ENCODE measurements around the gene SLC6A19. TPM values are rescaled to one million over a fixed set of nuclear protein-coding genes. Genes with fewer than 3 reads are reported as not detected.

The SLC6A19 gene
- polyA plus RNA-seq, 1 of the 3 experiments (the other 2 are of a cell fraction), result not detected

DNA sequence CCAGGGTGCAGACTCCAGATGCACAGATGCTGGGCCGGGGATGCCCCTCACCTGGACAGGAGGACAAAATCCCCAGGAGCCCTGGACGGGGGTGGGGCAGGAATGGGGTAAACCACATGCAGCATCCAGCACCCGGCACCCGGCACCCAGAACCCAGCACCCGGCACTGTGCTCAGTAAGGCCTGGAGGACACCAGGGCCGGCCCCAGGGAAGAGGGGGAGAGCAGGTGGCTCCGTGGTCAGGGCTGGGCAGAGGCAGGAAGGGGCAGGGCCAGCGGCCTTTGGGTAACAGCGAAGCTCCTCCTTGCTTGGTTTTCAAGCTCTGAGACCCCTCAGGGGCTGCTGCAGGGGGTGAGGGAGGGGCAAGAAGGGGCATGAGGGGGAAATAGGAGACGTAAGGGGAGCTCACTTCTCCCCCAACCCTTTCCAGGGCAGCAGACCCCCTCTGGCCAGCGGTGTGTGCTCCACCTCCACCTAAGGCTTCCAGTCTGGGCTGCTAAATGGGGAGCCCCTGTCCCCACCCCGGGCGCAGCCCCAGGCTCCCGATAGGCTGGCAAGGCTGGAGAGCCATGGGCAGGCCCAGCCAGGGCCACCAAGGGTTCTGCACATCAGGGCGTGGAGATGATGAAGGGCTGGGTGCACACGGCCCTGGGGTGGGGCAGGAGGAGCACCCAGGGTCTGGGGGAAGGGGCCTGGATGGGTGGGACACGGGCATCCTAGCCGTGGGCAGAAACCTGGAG is 17.8 kb upstream of the SLC6A19 start:
- no peaks in the 10 kb centered on the region for H3K9me3 ChIP-seq
- no peaks in the 10 kb centered on the region for H3K27me3 ChIP-seq (ENCODE audit: insufficient read depth)
- H3K9ac ChIP-seq, result no peak overlapping the region
- ChIA-PET POLR2A (no interaction called here), CTCF (interaction anchor here (1.0 to 6.5 kb wide), 6 partner anchors 10 to 462 kb away, joined by 3 to 76 read pairs (median 3); no protein-coding TSS in a partner anchor)
- H3K27ac ChIP-seq (ENCODE audit: low read depth in 2 of 2, low read length in 1 of 2), result no peak overlapping the region
- 45% methylated on average over 8 of the region's 18 CpGs for WGBS (ENCODE audit: low lambda C conversion rate)
- H3K4me1 ChIP-seq (ENCODE audit: control insufficient read depth in 1 of 2, insufficient read depth in 2 of 2, low read depth in 1 of 2, low read length in 1 of 2), result peaks cover 0 to 20% of the 10 kb centered on the region in 2 experiments; a peak in 1 of 4 replicates
- no peaks in the 10 kb centered on the region for H3K79me2 ChIP-seq (ENCODE audit: insufficient read depth)
- no peaks in the 10 kb centered on the region for H3K36me3 ChIP-seq (replicated peaks in 1 of 2; ENCODE audit: control insufficient read depth in 1 of 2, insufficient read depth in 2 of 2, low read length in 1 of 2)
- no peaks in the 10 kb centered on the region for H4K20me1 ChIP-seq (ENCODE audit: insufficient read depth)
- no peak overlapping the region for H3K4me3 ChIP-seq (ENCODE audit: low read depth in 2 of 2, low read length in 1 of 2)
- no peak overlapping the region for H2AFZ ChIP-seq (ENCODE audit: low read depth)
- H3K4me2 ChIP-seq, result no peak overlapping the region
- no peak for DNase-seq
- H3K9me2 ChIP-seq, result no peaks in the 10 kb centered on the region
- TF ChIP-seq TEAD4 (IDR thresholded peaks at IDR 0.05; ENCODE audit: borderline replicate concordance, insufficient read depth), result no peak
- no peak for TF ChIP-seq MXI1 (IDR thresholded peaks at IDR 0.05; ENCODE audit: low read depth, low read length)
- H3F3A ChIP-seq (replicated peaks; ENCODE audit: insufficient read depth), result peaks cover 6% of the 10 kb centered on the region

DNA sequence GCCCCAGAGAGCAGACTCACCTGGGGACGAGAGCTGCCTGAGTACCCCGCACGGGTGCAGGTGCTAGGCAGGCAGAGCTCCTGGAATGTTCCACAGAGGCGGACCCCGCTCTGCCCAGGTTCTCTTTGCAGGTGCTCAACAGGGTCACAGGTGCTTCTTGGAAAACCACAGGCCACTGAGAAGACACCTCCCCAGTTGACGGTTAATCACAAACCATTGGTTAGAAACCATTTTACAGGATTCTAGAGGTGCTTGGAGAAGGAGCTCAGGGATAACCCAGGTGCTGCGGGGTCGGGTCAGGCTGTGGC is 17.3 kb upstream of the SLC6A19 start:
- Histone ChIP-seq H3K4me1 (ENCODE audit: control insufficient read depth in 1 of 2, insufficient read depth in 2 of 2, low read depth in 1 of 2, low read length in 1 of 2) (peaks cover 0 to 20% of the 10 kb centered on the region in 2 experiments; a peak in 1 of 4 replicates), H4K20me1 (ENCODE audit: insufficient read depth) (no peaks in the 10 kb centered on the region), H3K79me2 (ENCODE audit: insufficient read depth) (no peaks in the 10 kb centered on the region), H3K4me3 (ENCODE audit: low read depth in 2 of 2, low read length in 1 of 2) (no peak overlapping the region), H2AFZ (ENCODE audit: low read depth) (no peak overlapping the region), H3K9ac (no peak overlapping the region), H3K9me3 (no peaks in the 10 kb centered on the region), H3K27ac (ENCODE audit: low read depth in 2 of 2, low read length in 1 of 2) (no peak overlapping the region), H3K9me2 (no peaks in the 10 kb centered on the region), H3K27me3 (ENCODE audit: insufficient read depth) (0 out of 2 replicates have a peak, but pooled peaks cover 3% of the 10 kb centered on the region), H3K36me3 (replicated peaks in 1 of 2; ENCODE audit: control insufficient read depth in 1 of 2, insufficient read depth in 2 of 2, low read length in 1 of 2) (no peaks in the 10 kb centered on the region), H3K4me2 (no peak overlapping the region), H3F3A (replicated peaks; ENCODE audit: insufficient read depth) (peaks cover 6% of the 10 kb centered on the region)
- WGBS (ENCODE audit: low lambda C conversion rate), result 90% methylated on average over 3 of the region's 8 CpGs
- POLR2A ChIA-PET, result no interaction called here
- no peak for DNase-seq
- CTCF ChIA-PET, result interaction anchor here (1.1 to 6.5 kb wide), 5 partner anchors 10 to 459 kb away, joined by 3 to 76 read pairs (median 3); no protein-coding TSS in a partner anchor
- no peak for TF ChIP-seq SMC3 (IDR thresholded peaks at IDR 0.05; ENCODE audit: low read depth, low read length)
- TF ChIP-seq RXRA (IDR thresholded peaks at IDR 0.05; ENCODE audit: borderline replicate concordance, low read depth), result no peak
- TF ChIP-seq, protein P1, sequence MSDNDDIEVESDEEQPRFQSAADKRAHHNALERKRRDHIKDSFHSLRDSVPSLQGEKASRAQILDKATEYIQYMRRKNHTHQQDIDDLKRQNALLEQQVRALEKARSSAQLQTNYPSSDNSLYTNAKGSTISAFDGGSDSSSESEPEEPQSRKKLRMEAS (IDR thresholded peaks at IDR 0.05; ENCODE audit: low read depth), result no peak
- TF ChIP-seq, protein P2, sequence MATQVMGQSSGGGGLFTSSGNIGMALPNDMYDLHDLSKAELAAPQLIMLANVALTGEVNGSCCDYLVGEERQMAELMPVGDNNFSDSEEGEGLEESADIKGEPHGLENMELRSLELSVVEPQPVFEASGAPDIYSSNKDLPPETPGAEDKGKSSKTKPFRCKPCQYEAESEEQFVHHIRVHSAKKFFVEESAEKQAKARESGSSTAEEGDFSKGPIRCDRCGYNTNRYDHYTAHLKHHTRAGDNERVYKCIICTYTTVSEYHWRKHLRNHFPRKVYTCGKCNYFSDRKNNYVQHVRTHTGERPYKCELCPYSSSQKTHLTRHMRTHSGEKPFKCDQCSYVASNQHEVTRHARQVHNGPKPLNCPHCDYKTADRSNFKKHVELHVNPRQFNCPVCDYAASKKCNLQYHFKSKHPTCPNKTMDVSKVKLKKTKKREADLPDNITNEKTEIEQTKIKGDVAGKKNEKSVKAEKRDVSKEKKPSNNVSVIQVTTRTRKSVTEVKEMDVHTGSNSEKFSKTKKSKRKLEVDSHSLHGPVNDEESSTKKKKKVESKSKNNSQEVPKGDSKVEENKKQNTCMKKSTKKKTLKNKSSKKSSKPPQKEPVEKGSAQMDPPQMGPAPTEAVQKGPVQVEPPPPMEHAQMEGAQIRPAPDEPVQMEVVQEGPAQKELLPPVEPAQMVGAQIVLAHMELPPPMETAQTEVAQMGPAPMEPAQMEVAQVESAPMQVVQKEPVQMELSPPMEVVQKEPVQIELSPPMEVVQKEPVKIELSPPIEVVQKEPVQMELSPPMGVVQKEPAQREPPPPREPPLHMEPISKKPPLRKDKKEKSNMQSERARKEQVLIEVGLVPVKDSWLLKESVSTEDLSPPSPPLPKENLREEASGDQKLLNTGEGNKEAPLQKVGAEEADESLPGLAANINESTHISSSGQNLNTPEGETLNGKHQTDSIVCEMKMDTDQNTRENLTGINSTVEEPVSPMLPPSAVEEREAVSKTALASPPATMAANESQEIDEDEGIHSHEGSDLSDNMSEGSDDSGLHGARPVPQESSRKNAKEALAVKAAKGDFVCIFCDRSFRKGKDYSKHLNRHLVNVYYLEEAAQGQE (IDR thresholded peaks at IDR 0.05; ENCODE audit: low read depth, low read length), result no peak
- TF ChIP-seq POLR2AphosphoS5 (IDR thresholded peaks at IDR 0.05; ENCODE audit: low read depth, low read length), result no peak
- TF ChIP-seq ELF1 (IDR thresholded peaks at IDR 0.05), result no peak
- TF ChIP-seq EZH2phosphoT487 (IDR thresholded peaks at IDR 0.05; ENCODE audit: borderline replicate concordance, low read depth), result no peak
- TF ChIP-seq, protein P3, sequence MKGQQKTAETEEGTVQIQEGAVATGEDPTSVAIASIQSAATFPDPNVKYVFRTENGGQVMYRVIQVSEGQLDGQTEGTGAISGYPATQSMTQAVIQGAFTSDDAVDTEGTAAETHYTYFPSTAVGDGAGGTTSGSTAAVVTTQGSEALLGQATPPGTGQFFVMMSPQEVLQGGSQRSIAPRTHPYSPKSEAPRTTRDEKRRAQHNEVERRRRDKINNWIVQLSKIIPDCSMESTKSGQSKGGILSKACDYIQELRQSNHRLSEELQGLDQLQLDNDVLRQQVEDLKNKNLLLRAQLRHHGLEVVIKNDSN (IDR thresholded peaks at IDR 0.05; ENCODE audit: borderline replicate concordance, low read depth), result no peak
- no peak for TF ChIP-seq JUND (IDR thresholded peaks at IDR 0.05)
- TF ChIP-seq RAD21 (IDR thresholded peaks at IDR 0.05; ENCODE audit: low read length), result no peak
- TF ChIP-seq NRF1 (IDR thresholded peaks at IDR 0.05; ENCODE audit: low read depth, low read length), result no peak
- no peak for TF ChIP-seq TEAD4 (IDR thresholded peaks at IDR 0.05; ENCODE audit: borderline replicate concordance, insufficient read depth)
- no peak for TF ChIP-seq CHD2 (IDR thresholded peaks at IDR 0.05; ENCODE audit: low read length, partially characterized antibody)
- no peak for TF ChIP-seq FOXM1 (IDR thresholded peaks at IDR 0.05; ENCODE audit: low read depth)
- TF ChIP-seq, protein P4, sequence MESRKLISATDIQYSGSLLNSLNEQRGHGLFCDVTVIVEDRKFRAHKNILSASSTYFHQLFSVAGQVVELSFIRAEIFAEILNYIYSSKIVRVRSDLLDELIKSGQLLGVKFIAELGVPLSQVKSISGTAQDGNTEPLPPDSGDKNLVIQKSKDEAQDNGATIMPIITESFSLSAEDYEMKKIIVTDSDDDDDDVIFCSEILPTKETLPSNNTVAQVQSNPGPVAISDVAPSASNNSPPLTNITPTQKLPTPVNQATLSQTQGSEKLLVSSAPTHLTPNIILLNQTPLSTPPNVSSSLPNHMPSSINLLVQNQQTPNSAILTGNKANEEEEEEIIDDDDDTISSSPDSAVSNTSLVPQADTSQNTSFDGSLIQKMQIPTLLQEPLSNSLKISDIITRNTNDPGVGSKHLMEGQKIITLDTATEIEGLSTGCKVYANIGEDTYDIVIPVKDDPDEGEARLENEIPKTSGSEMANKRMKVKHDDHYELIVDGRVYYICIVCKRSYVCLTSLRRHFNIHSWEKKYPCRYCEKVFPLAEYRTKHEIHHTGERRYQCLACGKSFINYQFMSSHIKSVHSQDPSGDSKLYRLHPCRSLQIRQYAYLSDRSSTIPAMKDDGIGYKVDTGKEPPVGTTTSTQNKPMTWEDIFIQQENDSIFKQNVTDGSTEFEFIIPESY (IDR thresholded peaks at IDR 0.05; ENCODE audit: borderline replicate concordance, low read depth), result no peak
- TF ChIP-seq TCF12 (IDR thresholded peaks at IDR 0.05), result no peak
- TF ChIP-seq, protein P5, sequence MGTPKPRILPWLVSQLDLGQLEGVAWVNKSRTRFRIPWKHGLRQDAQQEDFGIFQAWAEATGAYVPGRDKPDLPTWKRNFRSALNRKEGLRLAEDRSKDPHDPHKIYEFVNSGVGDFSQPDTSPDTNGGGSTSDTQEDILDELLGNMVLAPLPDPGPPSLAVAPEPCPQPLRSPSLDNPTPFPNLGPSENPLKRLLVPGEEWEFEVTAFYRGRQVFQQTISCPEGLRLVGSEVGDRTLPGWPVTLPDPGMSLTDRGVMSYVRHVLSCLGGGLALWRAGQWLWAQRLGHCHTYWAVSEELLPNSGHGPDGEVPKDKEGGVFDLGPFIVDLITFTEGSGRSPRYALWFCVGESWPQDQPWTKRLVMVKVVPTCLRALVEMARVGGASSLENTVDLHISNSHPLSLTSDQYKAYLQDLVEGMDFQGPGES (IDR thresholded peaks at IDR 0.05; ENCODE audit: low read depth, low read length), result no peak
- no peak for TF ChIP-seq NFIC (IDR thresholded peaks at IDR 0.05; ENCODE audit: borderline replicate concordance)

Data from SK-N-SH (cell line).